SJSA1 (cell line): ENCODE measurements around the gene SLC35F3. TPM values are rescaled to one million over a fixed set of nuclear protein-coding genes. Genes with fewer than 3 reads are reported as not detected.
"Not testable (repeated sequence)": the region's sequence is repeated elsewhere in the genome, so short reads cannot be mapped to it uniquely, and the experiment has no call there.

Experiments
- DNase-seq, 2 experiments: peaks; one replicate each; pipeline ENCODE4 v3.0.0-alpha.2; 2015 to 2020; ENCODE audit warnings: low spot score in 2 of 2, low read depth in 1 of 2
- H3K27ac ChIP-seq: fragments of 250-450 bp; sonication (Bioruptor Pico); 2 replicates; pipeline ENCODE4 v1.5.1; 2020; ENCODE audit warnings: mild to moderate bottlenecking, moderate library complexity
- H3K27me3 ChIP-seq: fragments of 250-450 bp; sonication (Bioruptor Pico); replicated peaks from 2 replicates; pipeline ENCODE4 v1.5.1; 2020; ENCODE audit warnings: mild to moderate bottlenecking, moderate library complexity
- H3K36me3 ChIP-seq: fragments of 250-450 bp; sonication (Bioruptor Pico); 2 replicates; pipeline ENCODE4 v1.5.1; 2020; ENCODE audit warnings: mild to moderate bottlenecking
- H3K4me1 ChIP-seq: fragments of 250-450 bp; sonication (Bioruptor Pico); replicated peaks from 2 replicates; pipeline ENCODE4 v1.6.1; 2021; ENCODE audit warnings: mild to moderate bottlenecking
- H3K4me3 ChIP-seq: fragments of 250-450 bp; sonication (Bioruptor Pico); 2 replicates; pipeline ENCODE4 v1.5.1; 2020; ENCODE audit warnings: mild to moderate bottlenecking
- H3K9me3 ChIP-seq: fragments of 250-450 bp; sonication (Bioruptor Pico); replicated peaks from 2 replicates; pipeline ENCODE4 v1.5.1; 2020; ENCODE audit warnings: mild to moderate bottlenecking
- total RNA-seq: library from RNA; depleted of rRNA; stranded (reverse); fragments of >200 nt; shearing (Covaris generic); gene quantifications from 2 replicates; pipeline ENCODE4 v1.2.3, GENCODE V29; 2014

SLC35F3 gene
- total RNA-seq, 1 experiment from 2014 or later = not detected

- Histone ChIP-seq H3K36me3 (no peaks in the 10 kb centered on the region), H3K4me1 (no peaks in the 10 kb centered on the region), H3K27ac (no peak overlapping the region), H3K27me3 (peaks cover 5% of the 10 kb centered on the region), H3K9me3 (no peaks in the 10 kb centered on the region), H3K4me3 (no peak overlapping the region)
- DNase-seq = no peak
Measured at GRCh38 chr1:234280500-234280899, 376.0 kb downstream of the SLC35F3 start.

GRCh38 chr1:234281826-234282489, 377.5 kb downstream of the SLC35F3 start:
- H3K9me3 ChIP-seq = no peaks in the 10 kb centered on the region
- no peaks in the 10 kb centered on the region for H3K4me1 ChIP-seq
- H3K27me3 ChIP-seq = peaks cover 10% of the 10 kb centered on the region
- DNase-seq = no peak
- no peaks in the 10 kb centered on the region for H3K36me3 ChIP-seq
- no peak overlapping the region for H3K4me3 ChIP-seq
- no peak overlapping the region for H3K27ac ChIP-seq

- H3K36me3 ChIP-seq = no peaks in the 10 kb centered on the region
- no peak for DNase-seq
- no peak overlapping the region for H3K4me3 ChIP-seq
- peaks cover 20% of the 10 kb centered on the region for H3K27me3 ChIP-seq
- no peaks in the 10 kb centered on the region for H3K4me1 ChIP-seq
- H3K27ac ChIP-seq = no peak overlapping the region
- H3K9me3 ChIP-seq = no peaks in the 10 kb centered on the region
Measured at GRCh38 chr1:234286206-234286605, 381.7 kb downstream of the SLC35F3 start.

DNA sequence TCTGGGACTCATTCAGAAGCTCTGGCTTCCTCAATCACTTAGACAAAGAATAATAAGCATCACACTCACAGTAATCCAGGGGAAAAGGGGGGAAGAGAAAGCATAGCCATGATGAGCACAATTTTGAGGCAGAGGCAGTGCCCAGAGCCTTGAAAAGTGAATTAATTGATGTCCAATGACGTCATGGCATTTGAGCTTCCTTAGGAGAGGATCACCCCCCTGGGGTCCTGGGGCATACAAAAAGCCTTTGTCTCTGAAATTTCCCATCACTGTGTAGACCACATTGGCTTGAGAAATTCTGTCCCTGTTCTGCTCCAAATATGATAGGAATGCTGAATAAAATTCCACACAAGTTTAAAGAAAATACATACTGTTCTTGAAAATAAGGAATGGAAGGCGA, 384.5 kb downstream of the SLC35F3 start:
- H3K36me3 ChIP-seq = no peaks in the 10 kb centered on the region
- H3K4me1 ChIP-seq = no peaks in the 10 kb centered on the region
- no peaks in the 10 kb centered on the region for H3K9me3 ChIP-seq
- no peak overlapping the region for H3K27ac ChIP-seq
- DNase-seq = no peak
- no peak overlapping the region for H3K4me3 ChIP-seq
- H3K27me3 ChIP-seq = peaks cover 23% of the 10 kb centered on the region

DNA sequence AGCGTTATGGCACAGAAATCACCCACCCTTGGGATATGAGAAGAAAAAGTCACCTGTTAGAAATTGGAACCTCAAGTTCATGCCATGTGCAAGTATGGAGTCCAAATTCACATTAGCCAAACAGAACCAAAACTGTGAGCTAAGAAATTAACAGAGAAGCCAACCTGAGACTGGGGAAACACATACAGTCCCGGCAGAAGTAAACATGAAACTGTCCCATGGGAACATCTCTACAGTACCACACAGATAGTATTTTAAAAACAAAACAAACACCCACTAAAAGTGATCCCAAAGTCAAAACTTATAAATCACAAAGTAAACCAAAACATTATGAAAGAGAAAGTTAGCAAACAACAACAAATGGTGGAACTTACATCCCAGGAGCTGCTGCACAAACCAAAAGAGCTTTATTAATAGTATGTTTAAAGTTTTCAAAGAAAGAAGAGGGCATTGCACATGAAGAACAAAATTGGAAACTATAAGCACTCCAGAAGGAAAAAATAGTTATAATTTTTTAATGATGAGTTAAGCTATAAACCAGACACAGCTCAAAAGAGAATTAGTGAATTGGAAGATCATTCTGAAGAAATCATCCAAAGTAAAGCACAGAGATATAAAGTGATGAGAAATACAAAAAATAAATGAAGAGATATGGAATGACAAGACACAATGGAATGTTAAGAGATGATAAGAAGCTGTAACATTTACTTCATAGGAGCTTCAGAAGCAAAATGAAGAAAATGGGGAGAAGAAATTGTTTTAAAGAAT, 385.2 kb downstream of the SLC35F3 start:
- Histone ChIP-seq H3K4me1 (no peaks in the 10 kb centered on the region), H3K27me3 (peaks cover 28% of the 10 kb centered on the region), H3K27ac (no peak overlapping the region), H3K9me3 (no peaks in the 10 kb centered on the region), H3K4me3 (no peak overlapping the region), H3K36me3 (no peaks in the 10 kb centered on the region)
- DNase-seq = no peak

- DNase-seq = no peak
- H3K4me1 ChIP-seq = no peaks in the 10 kb centered on the region
- H3K4me3 ChIP-seq = no peak overlapping the region
- H3K36me3 ChIP-seq = no peaks in the 10 kb centered on the region
- H3K27ac ChIP-seq = no peak overlapping the region
- H3K9me3 ChIP-seq = no peaks in the 10 kb centered on the region
- peaks cover 29% of the 10 kb centered on the region for H3K27me3 ChIP-seq
Measured at GRCh38 chr1:234292011-234292410, 387.5 kb downstream of the SLC35F3 start.

DNA sequence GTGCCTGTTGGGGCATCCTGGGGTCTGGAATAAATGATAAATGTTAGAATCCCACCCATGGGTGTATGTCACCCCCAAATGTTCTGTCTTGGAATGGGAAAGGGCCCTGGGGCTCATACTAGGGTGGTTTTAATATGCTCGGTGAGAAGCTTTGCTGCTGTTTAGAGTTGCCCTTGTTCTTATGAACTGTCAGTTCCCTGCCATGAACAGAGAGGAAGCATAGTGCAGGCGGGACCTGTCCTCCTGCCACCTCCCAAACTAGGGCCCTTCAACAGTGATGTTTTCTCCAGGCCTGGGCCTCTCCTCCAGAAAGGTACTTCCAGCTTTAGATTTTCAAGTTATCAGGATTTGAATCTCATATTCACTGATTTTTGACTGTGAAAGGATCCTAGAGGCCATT, 388.1 kb downstream of the SLC35F3 start:
- no peaks in the 10 kb centered on the region for H3K9me3 ChIP-seq
- H3K4me3 ChIP-seq = no peak overlapping the region
- H3K36me3 ChIP-seq = no peaks in the 10 kb centered on the region
- H3K27me3 ChIP-seq = peaks cover 32% of the 10 kb centered on the region
- H3K4me1 ChIP-seq = no peaks in the 10 kb centered on the region
- no peak for DNase-seq
- H3K27ac ChIP-seq = no peak overlapping the region

DNA sequence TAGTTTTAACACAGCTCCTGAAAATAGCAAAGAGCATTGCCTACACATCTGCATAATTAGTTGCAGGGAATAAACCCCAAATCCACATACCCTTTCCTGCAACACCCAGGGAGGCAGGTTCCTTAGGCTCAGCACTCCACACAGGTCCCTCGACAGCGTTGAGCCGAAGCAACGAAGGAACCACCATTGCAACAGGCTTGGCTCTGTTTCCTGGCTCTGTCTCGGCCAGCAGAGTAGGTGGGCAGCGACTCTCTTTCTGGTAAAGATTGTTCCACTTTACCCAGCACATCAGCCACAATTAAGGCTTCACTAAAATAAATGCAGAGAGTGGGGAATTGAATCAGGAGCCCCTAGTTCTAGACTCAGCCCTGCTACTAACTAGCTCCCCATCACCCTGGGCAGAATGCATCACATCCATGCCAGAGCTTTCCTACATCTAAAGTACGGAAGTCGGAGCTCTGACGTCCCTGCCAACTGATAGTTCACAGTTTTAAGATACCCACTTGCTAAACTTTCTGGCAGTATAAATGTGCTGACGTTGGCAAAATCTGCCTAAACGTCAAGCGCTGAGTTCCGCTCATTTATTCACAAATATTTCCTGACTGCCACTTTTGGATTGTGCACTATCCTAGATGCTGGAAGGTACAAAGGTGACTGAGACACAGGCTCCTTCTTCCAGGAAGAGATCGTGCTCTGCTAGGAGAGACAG, 389.8 kb downstream of the SLC35F3 start:
- no peaks in the 10 kb centered on the region for H3K4me1 ChIP-seq
- H3K27me3 ChIP-seq = peaks cover 33% of the 10 kb centered on the region
- no peaks in the 10 kb centered on the region for H3K36me3 ChIP-seq
- no peak overlapping the region for H3K27ac ChIP-seq
- no peaks in the 10 kb centered on the region for H3K9me3 ChIP-seq
- no peak for DNase-seq
- no peak overlapping the region for H3K4me3 ChIP-seq

DNA sequence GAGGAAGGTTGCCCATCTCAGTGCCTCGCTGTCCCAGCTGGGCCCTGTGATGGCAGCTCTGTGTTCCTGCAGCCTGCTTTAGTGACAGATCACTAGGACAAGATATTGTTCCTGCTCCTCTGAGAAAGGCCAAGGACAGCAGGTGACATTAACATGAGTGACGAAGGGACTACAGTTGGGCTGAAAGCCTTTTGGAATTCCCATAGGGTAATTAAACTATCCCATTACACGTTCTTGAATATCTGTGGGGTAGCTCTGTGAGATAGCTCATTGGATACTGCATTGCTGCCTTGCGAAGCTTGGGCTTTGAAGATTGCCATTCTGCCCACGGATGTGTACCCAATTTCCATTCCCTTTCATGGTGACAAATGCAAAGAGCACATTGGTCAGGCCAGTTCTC, 390.6 kb downstream of the SLC35F3 start:
- no peak overlapping the region for H3K27ac ChIP-seq
- H3K36me3 ChIP-seq = no peaks in the 10 kb centered on the region

GRCh38 chr1:234295626-234296025, 391.1 kb downstream of the SLC35F3 start:
- no peak overlapping the region for H3K4me3 ChIP-seq
- H3K4me1 ChIP-seq = no peaks in the 10 kb centered on the region
- H3K9me3 ChIP-seq = no peaks in the 10 kb centered on the region
- DNase-seq = no peak
- H3K27ac ChIP-seq = no peak overlapping the region
- H3K36me3 ChIP-seq = no peaks in the 10 kb centered on the region
- H3K27me3 ChIP-seq = peaks cover 28% of the 10 kb centered on the region

More for the DNA sequence above, 390.6 kb downstream of the SLC35F3 start:
- no peaks in the 10 kb centered on the region for H3K9me3 ChIP-seq
- no peaks in the 10 kb centered on the region for H3K4me1 ChIP-seq
- peaks cover 28% of the 10 kb centered on the region for H3K27me3 ChIP-seq
- DNase-seq = no peak
- no peak overlapping the region for H3K4me3 ChIP-seq

DNA sequence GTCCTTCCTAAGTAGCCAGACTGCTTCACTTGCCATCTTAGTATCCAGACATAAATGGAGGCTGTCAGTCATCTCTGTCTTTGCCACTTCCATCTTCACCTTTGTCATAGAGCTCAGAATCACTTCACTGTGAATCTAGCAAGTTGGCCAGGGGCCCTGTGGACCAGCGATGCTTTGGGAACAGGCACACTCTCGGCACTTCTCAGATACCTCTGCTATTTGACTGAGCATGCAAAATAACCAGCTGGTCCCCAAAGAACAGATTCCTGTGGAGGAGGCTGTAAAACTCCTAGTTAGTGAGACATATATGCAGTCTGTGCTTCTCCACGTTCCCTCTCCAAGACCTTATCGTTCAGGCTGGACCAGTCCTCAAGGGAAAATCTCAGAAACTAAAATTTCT, 392.0 kb downstream of the SLC35F3 start:
- no peak for DNase-seq
- H3K4me3 ChIP-seq = no peak overlapping the region

GRCh38 chr1:234297668-234298067, 393.2 kb downstream of the SLC35F3 start:
- Histone ChIP-seq H3K27me3 (peaks cover 25% of the 10 kb centered on the region), H3K36me3 (no peaks in the 10 kb centered on the region)

More for the DNA sequence above, 392.0 kb downstream of the SLC35F3 start:
- H3K27me3 ChIP-seq = peaks cover 28% of the 10 kb centered on the region
- no peaks in the 10 kb centered on the region for H3K9me3 ChIP-seq
- no peak overlapping the region for H3K27ac ChIP-seq
- H3K36me3 ChIP-seq = no peaks in the 10 kb centered on the region
- no peaks in the 10 kb centered on the region for H3K4me1 ChIP-seq

GRCh38 chr1:234300096-234300495, 395.6 kb downstream of the SLC35F3 start:
- no peak for DNase-seq
- H3K4me3 ChIP-seq = no peak overlapping the region
- H3K9me3 ChIP-seq = no peaks in the 10 kb centered on the region
- no peaks in the 10 kb centered on the region for H3K4me1 ChIP-seq
- H3K27me3 ChIP-seq = peaks cover 20% of the 10 kb centered on the region; the same call in 1 of the 2 replicates
- no peaks in the 10 kb centered on the region for H3K36me3 ChIP-seq
- no peak overlapping the region for H3K27ac ChIP-seq

More at GRCh38 chr1:234297668-234298067, 393.2 kb downstream of the SLC35F3 start:
- Histone ChIP-seq H3K4me3 (no peak overlapping the region), H3K4me1 (no peaks in the 10 kb centered on the region), H3K9me3 (no peaks in the 10 kb centered on the region), H3K27ac (no peak overlapping the region)
- DNase-seq = no peak

- not testable (repeated sequence) for H3K27ac ChIP-seq, H3K4me1 ChIP-seq, H3K36me3 ChIP-seq, DNase-seq, H3K9me3 ChIP-seq, H3K4me3 ChIP-seq
- H3K27me3 ChIP-seq = peaks cover 18% of the 10 kb centered on the region; the same call in 1 of the 2 replicates
Measured at GRCh38 chr1:234301663-234302062, 397.2 kb downstream of the SLC35F3 start.
